Measurements from ENCODE around the gene P3H2. TPM values are rescaled to one million over a fixed set of nuclear protein-coding genes. Genes with fewer than 3 reads are reported as not detected.

Gene P3H2
- total and polyA plus RNA-seq, 2 of the 4 experiments (the other 2 are of a cell fraction): 54.7 to 64.3 TPM

- peaks cover 5 to 30% of the 10 kb centered on the region in 2 experiments; a peak in 2 of 4 replicates for H3K79me1 ChIP-seq (ENCODE audit: low read depth in 1 of 2, low read length in 2 of 2)
- H4K20me1 ChIP-seq (ENCODE audit: insufficient read depth, low read length): no peaks in the 10 kb centered on the region; the same call in 1 of the 2 replicates
- no peak overlapping the region; the same call in 1 of the 2 replicates for H3K18ac ChIP-seq (ENCODE audit: low read depth, low read length)
- DNase-seq (no peak), ATAC-seq (ENCODE audit: low read depth) (no peak)
- H4K8ac ChIP-seq (ENCODE audit: low read depth in 2 of 2, low read length in 2 of 2): no peak overlapping the region; a peak in 1 of 4 replicates
- no peak overlapping the region for H3K4me3 ChIP-seq (ENCODE audit: insufficient read depth, low read depth, low read length)
- H2AK5ac ChIP-seq (ENCODE audit: low read depth, low read length): no peak overlapping the region
- H3K14ac ChIP-seq (replicated peaks; ENCODE audit: low read depth, low read length): no peak overlapping the region
- H2BK120ac ChIP-seq (ENCODE audit: low read depth, low read length): peak overlapping the region; percentile 28; the same call in 1 of the 2 replicates
- H3K9me1 ChIP-seq (ENCODE audit: insufficient read depth, low read length): peaks cover 5% of the 10 kb centered on the region; the same call in 1 of the 2 replicates
- BruUV-seq (replicated peaks): no TSS peak
- no peak for TF ChIP-seq BHLHE40 (IDR thresholded peaks at IDR 0.05; ENCODE audit: low read depth, low read length)
- TF ChIP-seq ELK1 (IDR thresholded peaks at IDR 0.05; ENCODE audit: borderline replicate concordance, low read depth, low read length): no peak
- TF ChIP-seq RFX5 (IDR thresholded peaks at IDR 0.05; ENCODE audit: low read depth, low read length): no peak
- no peak for TF ChIP-seq CTCF (conservative IDR thresholded peaks at IDR 0.05; ENCODE audit: low read depth, low read length)
- TF ChIP-seq CEBPB (IDR thresholded peaks at IDR 0.05; ENCODE audit: low read depth, low read length): no peak
- TF ChIP-seq POLR2A (IDR thresholded peaks at IDR 0.05; ENCODE audit: low read depth, low read length): no peak
- no peak for TF ChIP-seq MAZ (IDR thresholded peaks at IDR 0.05; ENCODE audit: borderline replicate concordance, low read depth, low read length)
- no peak for TF ChIP-seq FOS (IDR thresholded peaks at IDR 0.05; ENCODE audit: low read depth, low read length)
- no peak for TF ChIP-seq MXI1 (IDR thresholded peaks at IDR 0.05; ENCODE audit: borderline replicate concordance, low read depth, low read length)
- no peak for TF ChIP-seq MAFK (IDR thresholded peaks at IDR 0.05; ENCODE audit: low read depth, low read length)
- no peak for TF ChIP-seq SMC3 (IDR thresholded peaks at IDR 0.05; ENCODE audit: low read depth, low read length)
- no peak for TF ChIP-seq RAD21 (IDR thresholded peaks at IDR 0.05; ENCODE audit: low read length)
- no peak overlapping the region for H3K23ac ChIP-seq (ENCODE audit: low read depth, low read length)
- H2BK15ac ChIP-seq (ENCODE audit: low read depth, low read length): no peak overlapping the region
- no peak overlapping the region for H2AK9ac ChIP-seq (replicated peaks; ENCODE audit: low read depth, low read length, poor library complexity)
- H3K27ac ChIP-seq (ENCODE audit: insufficient read depth, low read length): no peak overlapping the region
- H3K27me3 ChIP-seq (ENCODE audit: control insufficient read depth, insufficient read depth, low read length): no peaks in the 10 kb centered on the region
- intact Hi-C loops (cut with micrococcal nuclease): loop anchor here (2.0 kb wide), 1 partner anchor 14 kb away; no protein-coding TSS in a partner anchor
- H2AFZ ChIP-seq (replicated peaks; ENCODE audit: low read length, poor library complexity): no peak overlapping the region
- WGBS, 2 experiments (ENCODE audit: extremely low coverage in 2 of 2, insufficient read length in 1 of 2): no CpG with 5 or more reads among the region's 3 CpGs
- H2BK5ac ChIP-seq (ENCODE audit: low read depth, low read length, poor library complexity, severe bottlenecking): peak overlapping the region; percentile 93
- no peaks in the 10 kb centered on the region for H3K9me3 ChIP-seq (ENCODE audit: control insufficient read depth, insufficient read depth, low read length)
- H3K4me1 ChIP-seq (ENCODE audit: control insufficient read depth, insufficient read depth, low read length): peaks cover 12% of the 10 kb centered on the region
- peak overlapping the region; percentile 19 for H3K4me2 ChIP-seq (ENCODE audit: low read depth, low read length)
- H3K4ac ChIP-seq (ENCODE audit: low read depth, low read length): no peak overlapping the region
- H2BK20ac ChIP-seq (ENCODE audit: low read depth, low read length): no peak overlapping the region; the same call in 1 of the 2 replicates
- dilution Hi-C loops (cut with HindIII; ENCODE audit: low sequenced_read_pairs, unreplicated experiment): no loop called here
- no peaks in the 10 kb centered on the region for H3K36me3 ChIP-seq (ENCODE audit: control insufficient read depth, insufficient read depth, low read length)
- in situ Hi-C loops (cut with MboI; ENCODE audit: low sequenced_read_pairs): no loop called here
- H3K56ac ChIP-seq (ENCODE audit: extremely low read depth, insufficient read depth, low read length): no peak overlapping the region; the same call in 1 of the 2 replicates
- H3K9ac ChIP-seq (ENCODE audit: low read depth, low read length): no peak overlapping the region; the same call in 1 of the 2 replicates
- ChIA-PET CTCF (no interaction called here), POLR2A (ENCODE audit: unreplicated experiment) (no interaction called here)
- no peak overlapping the region for H4K91ac ChIP-seq (ENCODE audit: insufficient read depth, low read depth, low read length)
- no peak overlapping the region for H4K5ac ChIP-seq (ENCODE audit: low read depth, low read length)
These were observed 117.6 kb downstream of the P3H2 start for GRCh38 chr3:190003068-190003467.

Measured in IMR-90 (cell line).